ENCODE measurements around the gene ADAM17.

- TF ChIP-seq EZH2 (IDR thresholded peaks at IDR 0.05; ENCODE audit: low read length) (no peak), CTCF (optimal IDR thresholded peaks at IDR 0.05 in 1 of 3, IDR thresholded peaks at IDR 0.05 in 1 of 3, conservative IDR thresholded peaks at IDR 0.05 in 1 of 3; ENCODE audit: extremely low read depth in 1 of 3, insufficient read depth in 2 of 3, low read length in 3 of 3) (no peak)
Measured at GRCh38 chr2:9440058-9440727, 115.4 kb downstream of the ADAM17 start.

Data from keratinocyte (primary cell).